MM.1S (cell line): Measurements from ENCODE around the gene WNT5B.

ENCODE experiments used
- DNase-seq: peaks from one replicate; pipeline ENCODE4 v3.0.0-alpha.2; 2015
- H2AFZ ChIP-seq: fragments of 300-600 bp; sonication (generic); 2 replicates; pipeline ENCODE4 v1.6.0; 2016; ENCODE audit warnings: antibody characterized with exemption, low read length
- H3F3A ChIP-seq: fragments of 300-600 bp; sonication (generic); 2 replicates; pipeline ENCODE4 v1.6.1; 2016; ENCODE audit warnings: mild to moderate bottlenecking, antibody characterized with exemption, low read length, moderate library complexity, mixed read lengths; ENCODE audit not compliant: insufficient read depth
- H3K27ac ChIP-seq: fragments of 300-600 bp; sonication (generic); 2 replicates; pipeline ENCODE4 v1.5.1; 2016; ENCODE audit warnings: mild to moderate bottlenecking, low read length
- H3K27me3 ChIP-seq: fragments of 300-600 bp; sonication (generic); replicated peaks from 2 replicates; pipeline ENCODE4 v1.6.0; 2016; ENCODE audit warnings: low read length; ENCODE audit not compliant: insufficient read depth
- H3K36me3 ChIP-seq: fragments of 300-600 bp; sonication (generic); replicated peaks from 2 replicates; pipeline ENCODE4 v1.6.1; 2016; ENCODE audit warnings: mild to moderate bottlenecking, low read length, mixed read lengths; ENCODE audit not compliant: insufficient read depth
- H3K4me1 ChIP-seq: fragments of 300-600 bp; sonication (generic); 2 replicates; pipeline ENCODE4 v1.6.1; 2016; ENCODE audit warnings: low read length, mixed read lengths
- H3K4me2 ChIP-seq: fragments of 300-600 bp; sonication (generic); 2 replicates; pipeline ENCODE4 v1.6.0; 2016; ENCODE audit warnings: low read depth, low read length
- H3K4me3 ChIP-seq: fragments of 300-600 bp; sonication (generic); 2 replicates; pipeline ENCODE4 v1.5.1; 2016; ENCODE audit warnings: low read length, mixed read lengths
- H3K79me2 ChIP-seq: fragments of 300-600 bp; sonication (generic); 2 replicates; pipeline ENCODE4 v1.6.1; 2016; ENCODE audit warnings: mixed run types, low read length, mixed read lengths
- H3K9ac ChIP-seq: fragments of 300-600 bp; sonication (generic); 2 replicates; pipeline ENCODE4 v1.6.1; 2016; ENCODE audit warnings: low read length, mixed read lengths
- H3K9me2 ChIP-seq: fragments of 300-600 bp; sonication (generic); replicated peaks from 2 replicates; pipeline ENCODE4 v1.6.1; 2016; ENCODE audit warnings: mild to moderate bottlenecking, low read length, mixed read lengths; ENCODE audit not compliant: insufficient read depth
- H3K9me3 ChIP-seq: fragments of 300-600 bp; sonication (generic); replicated peaks from 2 replicates; pipeline ENCODE4 v1.6.1; 2016; ENCODE audit warnings: mild to moderate bottlenecking, low read length, mixed read lengths; ENCODE audit not compliant: insufficient read depth
- H4K20me1 ChIP-seq: fragments of 300-600 bp; sonication (generic); 2 replicates; pipeline ENCODE4 v1.6.1; 2016; ENCODE audit warnings: mild to moderate bottlenecking, low read length, moderate library complexity, mixed read lengths; ENCODE audit not compliant: insufficient read depth
- CTCF ChIP-seq: fragments of 300-600 bp; sonication (generic); IDR thresholded peaks from 2 replicates; pipeline ENCODE4 v1.5.1; 2016; ENCODE audit warnings: antibody characterized with exemption, low read length, mixed read lengths
- EZH2 ChIP-seq: fragments of 300-600 bp; sonication (generic); optimal IDR thresholded peaks from 2 replicates; pipeline ENCODE3; 2017; ENCODE audit warnings: low read depth, mild to moderate bottlenecking, antibody characterized with exemption, low read length, mixed read lengths
- EZH2phosphoT487 ChIP-seq: fragments of 300-600 bp; sonication (generic); IDR thresholded peaks from 2 replicates; pipeline ENCODE4 v1.6.1; 2018; ENCODE audit warnings: antibody characterized with exemption, low read length

WNT5B gene

GRCh38 chr12:1670358-1671268 is 41.6 kb downstream of the WNT5B start:
- Histone ChIP-seq H3K79me2 (no peaks in the 10 kb centered on the region), H2AFZ (no peak overlapping the region), H3K4me3 (no peak overlapping the region), H3K9me2 (no peaks in the 10 kb centered on the region), H3K27ac (no peak overlapping the region), H4K20me1 (no peaks in the 10 kb centered on the region), H3K9me3 (no peaks in the 10 kb centered on the region), H3K36me3 (no peaks in the 10 kb centered on the region), H3F3A (no peaks in the 10 kb centered on the region), H3K4me2 (no peak overlapping the region), H3K4me1 (no peaks in the 10 kb centered on the region), H3K9ac (no peak overlapping the region), H3K27me3 (no peaks in the 10 kb centered on the region)
- no peak for DNase-seq
- TF ChIP-seq CTCF (no peak), EZH2 (no peak), EZH2phosphoT487 (no peak)

GRCh38 chr12:1676043-1676442 is 47.0 kb downstream of the WNT5B start:
- no peak overlapping the region for H3K4me2 ChIP-seq
- H3K4me3 ChIP-seq = no peak overlapping the region
- H3K79me2 ChIP-seq = no peaks in the 10 kb centered on the region
- no peaks in the 10 kb centered on the region for H3K4me1 ChIP-seq
- no peaks in the 10 kb centered on the region for H3F3A ChIP-seq
- no peak overlapping the region for H2AFZ ChIP-seq
- H3K9me2 ChIP-seq = no peaks in the 10 kb centered on the region
- H3K36me3 ChIP-seq = no peaks in the 10 kb centered on the region
- no peaks in the 10 kb centered on the region for H4K20me1 ChIP-seq
- H3K27ac ChIP-seq = no peak overlapping the region
- no peak for DNase-seq
- no peak overlapping the region for H3K9ac ChIP-seq
- H3K9me3 ChIP-seq = no peaks in the 10 kb centered on the region
- TF ChIP-seq EZH2phosphoT487 (no peak), EZH2 (no peak), CTCF (no peak)
- no peaks in the 10 kb centered on the region for H3K27me3 ChIP-seq

GRCh38 chr12:1680804-1681492 is 51.9 kb downstream of the WNT5B start:
- Histone ChIP-seq H4K20me1 (no peaks in the 10 kb centered on the region), H3K36me3 (no peaks in the 10 kb centered on the region), H3F3A (no peaks in the 10 kb centered on the region), H3K27me3 (no peaks in the 10 kb centered on the region), H3K9me3 (no peaks in the 10 kb centered on the region), H3K4me1 (no peaks in the 10 kb centered on the region), H3K79me2 (no peaks in the 10 kb centered on the region), H3K4me2 (no peak overlapping the region), H3K4me3 (no peak overlapping the region), H3K9me2 (no peaks in the 10 kb centered on the region), H3K9ac (no peak overlapping the region), H2AFZ (no peak overlapping the region), H3K27ac (no peak overlapping the region)
- TF ChIP-seq EZH2 (no peak), CTCF (no peak), EZH2phosphoT487 (no peak)
- no peak for DNase-seq
